GM21447 (cell line): Measurements from ENCODE around the gene PTPRM.

ENCODE experiments used
- ATAC-seq: cut with Tn5 transposase; IDR thresholded peaks from one replicate; pipeline ENCODE4 v1.9.1; 2021; ENCODE audit not compliant: unreplicated experiment

Gene PTPRM

GRCh38 chr18:7663366-7664312, 96.5 kb downstream of the PTPRM start:
- ATAC-seq = no peak

GRCh38 chr18:7666195-7666776, 99.2 kb downstream of the PTPRM start:
- ATAC-seq = no peak

GRCh38 chr18:7668392-7668791, 101.3 kb downstream of the PTPRM start:
- no peak for ATAC-seq

GRCh38 chr18:7669361-7669760, 102.2 kb downstream of the PTPRM start:
- ATAC-seq = no peak

GRCh38 chr18:7671105-7671504, 104.0 kb downstream of the PTPRM start:
- ATAC-seq = no peak

- ATAC-seq = no peak
Measured at GRCh38 chr18:7676253-7676873, 109.2 kb downstream of the PTPRM start.

- ATAC-seq = no peak
Measured at GRCh38 chr18:7677001-7677400, 109.9 kb downstream of the PTPRM start.

GRCh38 chr18:7677424-7677823, 110.3 kb downstream of the PTPRM start:
- no peak for ATAC-seq

- ATAC-seq = no peak
Measured at GRCh38 chr18:7678389-7678788, 111.3 kb downstream of the PTPRM start.

- ATAC-seq = no peak
Measured at GRCh38 chr18:7678801-7679200, 111.7 kb downstream of the PTPRM start.

- no peak for ATAC-seq
Measured at GRCh38 chr18:7681298-7681697, 114.2 kb downstream of the PTPRM start.

- no peak for ATAC-seq
Measured at GRCh38 chr18:7682321-7682720, 115.2 kb downstream of the PTPRM start.

GRCh38 chr18:7683753-7684152, 116.6 kb downstream of the PTPRM start:
- ATAC-seq = no peak

- ATAC-seq = no peak
Measured at GRCh38 chr18:7684357-7684756, 117.2 kb downstream of the PTPRM start.

- no peak for ATAC-seq
Measured at GRCh38 chr18:7684966-7685365, 117.8 kb downstream of the PTPRM start.

GRCh38 chr18:7686278-7686677, 119.2 kb downstream of the PTPRM start:
- no peak for ATAC-seq

GRCh38 chr18:7688580-7688979, 121.5 kb downstream of the PTPRM start:
- no peak for ATAC-seq

GRCh38 chr18:7691206-7691605, 124.1 kb downstream of the PTPRM start:
- ATAC-seq = no peak

GRCh38 chr18:7696780-7697179, 129.7 kb downstream of the PTPRM start:
- no peak for ATAC-seq

- ATAC-seq = no peak
Measured at GRCh38 chr18:7697306-7697705, 130.2 kb downstream of the PTPRM start.

- ATAC-seq = no peak
Measured at GRCh38 chr18:7711495-7711894, 144.4 kb downstream of the PTPRM start.

GRCh38 chr18:7720395-7720794, 153.3 kb downstream of the PTPRM start:
- ATAC-seq = no peak
